Osteoblast (primary cell): ENCODE data around the gene TTLL10. TPM values are rescaled to one million over a fixed set of nuclear protein-coding genes. Genes with fewer than 3 reads are reported as not detected.

ENCODE experiments used
- DNase-seq: peaks from one replicate; pipeline ENCODE4 v3.0.0; 2011; ENCODE audit warnings: low spot score, mixed read lengths; ENCODE audit not compliant: insufficient read length; ENCODE audit errors: missing footprints
- H2AFZ ChIP-seq: 2 replicates; pipeline ENCODE4 v1.6.0; 2011; ENCODE audit warnings: mild to moderate bottlenecking, low read length
- H3K27ac ChIP-seq: 2 replicates; pipeline ENCODE4 v1.5.1; 2011; ENCODE audit warnings: mild to moderate bottlenecking, low read depth, low read length, moderate library complexity
- H3K27me3 ChIP-seq: 2 replicates; pipeline ENCODE4 v1.6.0; 2012; ENCODE audit warnings: mild to moderate bottlenecking, control low read depth, inconsistent platforms, low read length, moderate library complexity; ENCODE audit not compliant: insufficient read depth
- H3K36me3 ChIP-seq: 2 replicates; pipeline ENCODE4 v1.5.1; 2011; ENCODE audit warnings: mild to moderate bottlenecking, low read length, control low read depth, moderate library complexity; ENCODE audit not compliant: insufficient read depth
- H3K4me1 ChIP-seq: 2 replicates; pipeline ENCODE4 v1.5.1; 2011; ENCODE audit warnings: mild to moderate bottlenecking, low read length, control low read depth, moderate library complexity; ENCODE audit not compliant: insufficient read depth
- H3K4me2 ChIP-seq: 2 replicates; pipeline ENCODE4 v1.6.0; 2011; ENCODE audit warnings: mild to moderate bottlenecking, low read length; ENCODE audit not compliant: insufficient read depth
- H3K4me3 ChIP-seq: fragments of 200-600 bp; sonication (generic); 3 replicates; pipeline ENCODE4 v1.5.1; 2012; ENCODE audit warnings: mild to moderate bottlenecking, low read length, inconsistent platforms; ENCODE audit not compliant: insufficient read depth
- H3K79me2 ChIP-seq: 2 replicates; pipeline ENCODE4 v1.6.0; 2012; ENCODE audit warnings: mild to moderate bottlenecking, low read length, control low read depth, inconsistent platforms; ENCODE audit not compliant: insufficient read depth
- H3K9me3 ChIP-seq: 2 replicates; pipeline ENCODE4 v1.5.1; 2011; ENCODE audit warnings: low read depth, low read length, control low read depth
- H4K20me1 ChIP-seq: 2 replicates; pipeline ENCODE4 v1.6.0; 2012; ENCODE audit warnings: mild to moderate bottlenecking, low read length, control low read depth; ENCODE audit not compliant: insufficient read depth
- total RNA-seq: library from RNA; depleted of rRNA; stranded (reverse); fragments of >200 nt; gene quantifications from 2 replicates; pipeline ENCODE4 v1.2.3, GENCODE V29; 2012
- TF ChIP-seq, protein P1 (sequence below): IDR thresholded peaks from 2 replicates; pipeline ENCODE4 v1.5.1; 2011; ENCODE audit warnings: mild to moderate bottlenecking, low read depth, low read length, moderate library complexity; ENCODE audit errors: extremely low read depth

Gene TTLL10
- total RNA-seq, 1 donor = not detected

- no peak for DNase-seq
- Histone ChIP-seq H3K4me3 (no peak overlapping the region), H4K20me1 (no peaks in the 10 kb centered on the region)
Measured at GRCh38 chr1:1167398-1167821, 6.3 kb upstream of the TTLL10 start.

GRCh38 chr1:1167841-1168450, 5.7 kb upstream of the TTLL10 start:
- no peak for DNase-seq
- Histone ChIP-seq H3K4me2 (no peak overlapping the region), H3K9me3 (no peaks in the 10 kb centered on the region), H3K27ac (no peak overlapping the region), H3K4me3 (no peak overlapping the region), H4K20me1 (no peaks in the 10 kb centered on the region), H3K4me1 (no peaks in the 10 kb centered on the region), H3K36me3 (no peaks in the 10 kb centered on the region), H3K27me3 (peaks cover 21% of the 10 kb centered on the region), H3K79me2 (no peaks in the 10 kb centered on the region), H2AFZ (no peak overlapping the region)
- TF ChIP-seq, protein P1, sequence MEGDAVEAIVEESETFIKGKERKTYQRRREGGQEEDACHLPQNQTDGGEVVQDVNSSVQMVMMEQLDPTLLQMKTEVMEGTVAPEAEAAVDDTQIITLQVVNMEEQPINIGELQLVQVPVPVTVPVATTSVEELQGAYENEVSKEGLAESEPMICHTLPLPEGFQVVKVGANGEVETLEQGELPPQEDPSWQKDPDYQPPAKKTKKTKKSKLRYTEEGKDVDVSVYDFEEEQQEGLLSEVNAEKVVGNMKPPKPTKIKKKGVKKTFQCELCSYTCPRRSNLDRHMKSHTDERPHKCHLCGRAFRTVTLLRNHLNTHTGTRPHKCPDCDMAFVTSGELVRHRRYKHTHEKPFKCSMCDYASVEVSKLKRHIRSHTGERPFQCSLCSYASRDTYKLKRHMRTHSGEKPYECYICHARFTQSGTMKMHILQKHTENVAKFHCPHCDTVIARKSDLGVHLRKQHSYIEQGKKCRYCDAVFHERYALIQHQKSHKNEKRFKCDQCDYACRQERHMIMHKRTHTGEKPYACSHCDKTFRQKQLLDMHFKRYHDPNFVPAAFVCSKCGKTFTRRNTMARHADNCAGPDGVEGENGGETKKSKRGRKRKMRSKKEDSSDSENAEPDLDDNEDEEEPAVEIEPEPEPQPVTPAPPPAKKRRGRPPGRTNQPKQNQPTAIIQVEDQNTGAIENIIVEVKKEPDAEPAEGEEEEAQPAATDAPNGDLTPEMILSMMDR = no peak

More at GRCh38 chr1:1167398-1167821, 6.3 kb upstream of the TTLL10 start:
- Histone ChIP-seq H3K27ac (no peak overlapping the region), H3K36me3 (no peaks in the 10 kb centered on the region), H3K4me2 (no peak overlapping the region), H2AFZ (no peak overlapping the region), H3K4me1 (no peaks in the 10 kb centered on the region), H3K9me3 (no peaks in the 10 kb centered on the region), H3K79me2 (no peaks in the 10 kb centered on the region), H3K27me3 (peaks cover 18% of the 10 kb centered on the region)
- TF ChIP-seq, protein P1 = no peak

DNA sequence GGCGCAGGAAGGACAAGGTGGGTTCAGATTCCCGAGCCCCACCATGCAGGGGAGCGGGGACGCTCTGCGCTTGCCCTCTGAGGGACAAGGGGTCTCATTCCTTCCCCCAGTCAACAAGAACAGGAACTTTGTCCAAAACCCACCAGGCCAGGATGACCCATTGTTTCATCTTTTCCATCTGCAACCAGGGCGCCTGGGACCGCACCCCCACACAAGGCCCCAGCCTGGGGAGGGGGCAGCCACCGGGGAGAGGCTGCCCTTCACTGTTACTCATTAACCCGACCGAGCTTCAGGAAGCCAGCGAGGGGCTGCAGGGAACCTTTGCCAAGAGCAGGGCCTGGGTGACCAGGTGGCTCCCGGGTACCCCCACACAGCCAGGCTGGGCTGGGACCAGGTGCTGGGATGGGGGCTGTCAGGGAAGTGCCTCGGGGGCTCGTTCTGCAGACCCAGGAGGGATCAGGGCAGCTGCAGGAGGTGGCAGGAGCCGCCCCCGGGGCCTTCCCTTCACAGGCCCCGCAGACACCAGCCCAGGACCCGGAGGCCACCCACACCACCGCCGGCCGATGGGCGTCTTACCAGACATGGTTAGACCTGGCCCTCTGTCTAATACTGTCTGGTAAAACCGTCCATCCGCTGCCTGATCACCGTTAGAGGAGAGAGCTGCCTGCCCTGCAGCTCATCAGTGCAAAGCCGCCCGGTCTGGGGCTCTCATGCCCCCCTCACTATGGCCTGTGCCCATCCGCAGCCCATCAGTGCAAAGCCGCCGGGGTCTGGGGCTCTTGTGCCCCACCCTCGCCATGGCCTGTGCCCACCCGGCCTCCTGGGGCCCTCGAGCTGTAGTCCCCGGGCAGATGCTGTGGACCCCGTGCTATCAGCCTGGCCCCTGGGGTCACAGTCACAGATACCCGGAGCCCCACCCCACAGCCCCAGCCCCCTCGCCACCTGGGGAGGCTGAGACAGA, 4.9 kb upstream of the TTLL10 start:
- no peak for DNase-seq
- no peak overlapping the region for H2AFZ ChIP-seq
- TF ChIP-seq, protein P1 = no peak

More for the DNA sequence above, 4.9 kb upstream of the TTLL10 start:
- no peaks in the 10 kb centered on the region for H3K4me1 ChIP-seq
- H3K27ac ChIP-seq = no peak overlapping the region
- no peak overlapping the region for H3K4me2 ChIP-seq
- H3K79me2 ChIP-seq = no peaks in the 10 kb centered on the region
- no peaks in the 10 kb centered on the region for H3K36me3 ChIP-seq
- H3K27me3 ChIP-seq = peaks cover 29% of the 10 kb centered on the region
- H3K9me3 ChIP-seq = no peaks in the 10 kb centered on the region
- H3K4me3 ChIP-seq = no peak overlapping the region
- no peaks in the 10 kb centered on the region for H4K20me1 ChIP-seq
